ENCODE results near the gene ZBTB8B. TPM values are rescaled to one million over a fixed set of nuclear protein-coding genes. Genes with fewer than 3 reads are reported as not detected.
A peak's percentile ranks its signal among the peaks of the same experiment; 100 is the strongest.

Gene ZBTB8B
- total RNA-seq, 1 experiment from 2014 or later: 1.9 TPM

DNA sequence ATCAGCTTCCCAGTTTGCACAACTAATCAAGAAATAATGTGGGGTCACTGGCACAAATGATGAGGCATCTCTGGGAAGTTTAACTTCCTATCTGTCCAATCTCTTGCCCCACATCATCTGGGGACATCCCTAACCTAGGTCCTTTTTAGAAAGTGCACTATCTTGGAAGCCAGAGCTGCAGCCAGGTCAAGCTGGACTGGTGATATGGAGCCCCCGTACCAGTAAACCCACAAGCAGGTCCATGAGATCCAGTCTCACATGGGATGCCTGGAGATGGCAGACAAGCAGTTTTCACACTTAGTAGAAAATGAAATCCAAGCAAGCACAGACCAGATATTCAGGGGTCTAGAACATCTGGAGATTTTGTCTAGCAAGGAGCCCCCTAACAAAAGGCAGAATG is 43.1 kb upstream of the ZBTB8B start:
- Histone ChIP-seq H4K91ac (ENCODE audit: insufficient read length, low read depth, low read length) (no peak overlapping the region), H3K79me1 (ENCODE audit: insufficient read depth, low read depth, low read length, poor library complexity, severe bottlenecking) (no peaks in the 10 kb centered on the region), H3K27me3 (ENCODE audit: insufficient read depth, low read length) (no peaks in the 10 kb centered on the region), H2BK12ac (ENCODE audit: insufficient read length, low read depth, low read length) (no peak overlapping the region), H3K56ac (ENCODE audit: insufficient read length, low read depth, low read length) (no peak overlapping the region), H3K4me2 (ENCODE audit: insufficient read depth, insufficient read length, low read length) (no peak overlapping the region), H3K14ac (ENCODE audit: insufficient read depth, low read length) (no peak overlapping the region), H2BK5ac (ENCODE audit: insufficient read length, low read length) (no peak overlapping the region), H4K8ac (replicated peaks; ENCODE audit: insufficient read length, low read depth, low read length) (no peak overlapping the region), H3K9me3 (ENCODE audit: control insufficient read depth, low read depth, low read length) (no peaks in the 10 kb centered on the region), H4K20me1 (ENCODE audit: control insufficient read depth, insufficient read depth, insufficient read length) (no peaks in the 10 kb centered on the region), H3K18ac (ENCODE audit: insufficient read length, low read depth, low read length) (no peak overlapping the region), H2AK5ac (ENCODE audit: insufficient read length, low read length) (no peak overlapping the region), H3K4ac (ENCODE audit: low read depth, low read length) (no peak overlapping the region), H2AFZ (ENCODE audit: low read length) (no peak overlapping the region), H4K5ac (ENCODE audit: insufficient read length, low read depth, low read length) (no peak overlapping the region), H3K23me2 (ENCODE audit: insufficient read length, low read depth, low read length, poor library complexity, severe bottlenecking) (no peaks in the 10 kb centered on the region), H2BK15ac (ENCODE audit: low read depth, low read length) (no peak overlapping the region), H3K4me1 (ENCODE audit: insufficient read depth, low read length) (no peaks in the 10 kb centered on the region), H3K27ac (ENCODE audit: insufficient read length, low read depth, low read length) (no peak overlapping the region), H3K9ac (ENCODE audit: extremely low read depth, insufficient read length, low read length) (no peak overlapping the region), H3K23ac (ENCODE audit: insufficient read length, low read depth, low read length) (no peak overlapping the region), H3T11ph (ENCODE audit: low read length) (no peak overlapping the region), H3K79me2 (ENCODE audit: insufficient read depth, low read length) (no peaks in the 10 kb centered on the region), H2BK120ac (ENCODE audit: low read depth, low read length, poor library complexity, severe bottlenecking) (no peak overlapping the region), H2BK20ac (ENCODE audit: low read depth, low read length, poor library complexity, severe bottlenecking) (peak overlapping the region; percentile 45)
- no CpG with 5 or more reads among the region's 1 CpG for WGBS (ENCODE audit: extremely low coverage, insufficient read length, low lambda C conversion rate)
- no peak overlapping the region for H3K4me3 Mint-ChIP-seq
- H3K27ac Mint-ChIP-seq: no peak overlapping the region
- peaks cover under 1 to 17% (median 4%) of the 10 kb centered on the region in 3 experiments; a peak in 3 of 7 replicates for H3K36me3 Mint-ChIP-seq (ENCODE audit: insufficient read depth in 1 of 3, low read depth in 3 of 3)
- DNase-seq: no peak
- peaks cover 11 to 12% of the 10 kb centered on the region in 2 experiments; a peak in 4 of 5 replicates for H3K9me3 Mint-ChIP-seq
- H3K4me1 Mint-ChIP-seq: peaks cover 9 to 16% of the 10 kb centered on the region in 2 experiments
- TF ChIP-seq, protein P1, sequence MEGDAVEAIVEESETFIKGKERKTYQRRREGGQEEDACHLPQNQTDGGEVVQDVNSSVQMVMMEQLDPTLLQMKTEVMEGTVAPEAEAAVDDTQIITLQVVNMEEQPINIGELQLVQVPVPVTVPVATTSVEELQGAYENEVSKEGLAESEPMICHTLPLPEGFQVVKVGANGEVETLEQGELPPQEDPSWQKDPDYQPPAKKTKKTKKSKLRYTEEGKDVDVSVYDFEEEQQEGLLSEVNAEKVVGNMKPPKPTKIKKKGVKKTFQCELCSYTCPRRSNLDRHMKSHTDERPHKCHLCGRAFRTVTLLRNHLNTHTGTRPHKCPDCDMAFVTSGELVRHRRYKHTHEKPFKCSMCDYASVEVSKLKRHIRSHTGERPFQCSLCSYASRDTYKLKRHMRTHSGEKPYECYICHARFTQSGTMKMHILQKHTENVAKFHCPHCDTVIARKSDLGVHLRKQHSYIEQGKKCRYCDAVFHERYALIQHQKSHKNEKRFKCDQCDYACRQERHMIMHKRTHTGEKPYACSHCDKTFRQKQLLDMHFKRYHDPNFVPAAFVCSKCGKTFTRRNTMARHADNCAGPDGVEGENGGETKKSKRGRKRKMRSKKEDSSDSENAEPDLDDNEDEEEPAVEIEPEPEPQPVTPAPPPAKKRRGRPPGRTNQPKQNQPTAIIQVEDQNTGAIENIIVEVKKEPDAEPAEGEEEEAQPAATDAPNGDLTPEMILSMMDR (conservative IDR thresholded peaks at IDR 0.05): no peak
- H3K27me3 Mint-ChIP-seq (ENCODE audit: low read depth): peaks cover 2% of the 10 kb centered on the region

All from H9 (cell line).